GM19025 (cell line): ENCODE measurements around the gene MIEF2.
A peak's percentile ranks its signal among the peaks of the same experiment; 100 is the strongest.

Experiments
- ATAC-seq: cut with Tn5 transposase; IDR thresholded peaks from one replicate; pipeline ENCODE4 v1.9.1; 2021; ENCODE audit warnings: mild to moderate bottlenecking, low read depth, moderate library complexity; ENCODE audit not compliant: unreplicated experiment

Gene MIEF2

DNA sequence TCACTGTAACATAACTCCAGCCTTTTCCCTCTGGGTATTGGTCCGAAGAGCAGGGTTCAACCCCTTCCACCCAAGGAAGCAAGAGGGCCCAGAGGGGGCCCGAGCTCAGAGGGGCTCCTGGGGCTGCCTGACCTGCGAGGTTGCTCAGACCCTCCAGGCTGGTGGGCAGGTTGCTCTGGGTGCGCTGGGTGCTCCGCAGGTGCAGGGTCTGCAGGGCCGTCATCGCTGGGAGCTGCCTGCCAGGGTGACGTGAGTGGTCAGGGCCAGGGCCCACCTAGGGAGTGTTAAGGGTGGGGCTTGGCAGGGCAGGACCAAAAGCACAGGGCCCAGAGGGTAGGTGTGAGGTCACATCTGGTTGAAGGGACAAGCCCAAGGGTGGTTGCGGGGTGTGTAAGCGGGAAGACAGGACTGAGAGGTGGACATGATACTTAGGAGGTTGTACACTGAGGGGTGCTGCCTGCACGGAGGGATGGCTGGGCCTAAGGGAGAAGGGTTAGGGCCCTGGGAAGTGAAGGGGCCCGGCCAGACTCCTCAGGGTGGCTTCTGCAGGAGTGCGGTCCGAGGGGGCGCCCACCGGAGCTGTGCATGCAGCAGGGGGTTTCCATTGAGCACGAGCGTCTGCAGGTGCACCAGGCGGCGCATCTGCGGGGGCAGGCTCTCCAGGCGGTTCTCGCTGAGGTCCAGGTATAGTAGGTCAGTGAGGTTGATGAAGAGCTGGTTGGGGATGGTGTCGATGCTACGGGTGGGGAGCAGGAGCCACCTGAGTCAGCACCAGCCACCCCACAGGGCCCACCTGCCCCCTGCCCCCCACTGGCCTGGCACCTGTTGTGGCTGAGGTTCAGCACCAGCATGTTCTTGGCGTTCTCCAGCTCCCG is 6.3 kb upstream of the MIEF2 start:
- ATAC-seq: no peak

DNA sequence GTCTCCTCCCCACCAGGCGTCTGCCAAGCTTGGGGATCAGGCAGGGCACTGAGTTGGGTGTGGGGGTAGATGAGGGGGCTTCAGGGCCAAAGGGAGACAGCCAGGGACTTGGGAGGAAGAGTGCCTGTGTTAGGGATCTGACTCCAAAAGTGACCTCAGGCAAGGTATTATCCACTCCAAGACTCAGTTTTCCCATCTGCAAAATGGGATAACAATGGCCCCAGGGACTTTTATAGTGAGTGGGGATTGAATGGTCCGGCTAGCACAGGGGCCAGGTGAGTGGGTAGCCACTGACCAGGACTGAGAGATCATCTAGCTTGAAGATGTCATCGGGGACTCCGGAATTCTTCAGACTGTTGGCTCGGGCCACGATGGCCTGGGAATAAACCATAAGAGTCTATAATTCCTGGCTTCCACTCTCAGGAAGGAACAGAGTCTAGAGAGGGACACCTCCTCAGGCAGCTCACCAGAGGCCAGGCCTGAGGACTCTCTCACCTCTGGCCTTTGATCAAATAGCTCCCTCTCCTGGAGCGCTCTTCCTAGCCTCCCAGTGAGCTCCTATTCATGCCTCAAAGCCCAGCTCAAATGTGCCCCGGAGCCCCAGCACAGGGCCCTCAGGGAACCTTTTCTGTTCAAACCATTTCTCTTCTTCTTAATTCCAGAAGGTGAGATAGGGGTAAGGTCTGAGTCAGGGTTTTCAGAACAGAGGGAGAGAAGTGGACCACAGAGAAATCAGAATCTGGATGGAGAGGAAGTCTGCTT is 5.4 kb upstream of the MIEF2 start:
- ATAC-seq: no peak

DNA sequence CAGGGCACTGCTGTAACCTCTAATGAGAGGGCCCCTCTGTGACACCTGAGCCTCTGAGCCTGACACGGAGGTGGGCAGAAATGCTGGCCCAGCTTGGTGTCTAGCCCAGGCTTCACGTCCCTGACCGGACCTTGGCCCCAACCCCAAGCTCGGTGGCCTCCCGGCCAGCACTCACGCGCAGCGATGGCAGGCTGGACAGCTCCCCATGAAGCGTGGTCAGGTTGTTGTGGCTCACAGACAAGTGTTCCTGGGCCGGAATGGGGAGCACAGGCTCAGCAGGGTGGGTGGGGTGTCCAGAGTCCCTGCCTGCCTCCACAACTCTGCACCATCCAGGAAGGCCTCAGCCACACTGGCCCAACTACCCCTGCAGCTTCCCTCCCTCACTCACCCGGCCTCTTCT is 4.1 kb upstream of the MIEF2 start:
- ATAC-seq: no peak

DNA sequence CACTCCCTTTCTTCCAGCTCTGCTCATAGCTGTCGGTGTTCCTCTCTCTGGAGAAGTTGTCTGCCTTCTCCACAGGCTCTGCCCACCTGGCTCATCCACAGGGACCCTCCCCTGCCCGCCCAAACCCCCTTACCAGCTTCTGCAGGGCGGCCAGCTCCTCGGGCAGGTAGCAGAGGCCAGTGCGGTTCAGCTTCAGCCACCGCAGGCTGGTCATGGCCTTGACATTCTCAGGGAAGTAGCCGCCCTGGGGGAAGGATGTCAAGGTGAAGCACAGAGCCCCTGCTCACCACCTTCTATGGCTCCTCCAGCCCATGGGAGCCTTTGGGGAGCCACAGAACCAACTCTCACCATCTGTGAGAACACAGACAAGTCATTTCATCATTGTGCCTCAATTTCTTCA is 3.7 kb upstream of the MIEF2 start:
- ATAC-seq: no peak

DNA sequence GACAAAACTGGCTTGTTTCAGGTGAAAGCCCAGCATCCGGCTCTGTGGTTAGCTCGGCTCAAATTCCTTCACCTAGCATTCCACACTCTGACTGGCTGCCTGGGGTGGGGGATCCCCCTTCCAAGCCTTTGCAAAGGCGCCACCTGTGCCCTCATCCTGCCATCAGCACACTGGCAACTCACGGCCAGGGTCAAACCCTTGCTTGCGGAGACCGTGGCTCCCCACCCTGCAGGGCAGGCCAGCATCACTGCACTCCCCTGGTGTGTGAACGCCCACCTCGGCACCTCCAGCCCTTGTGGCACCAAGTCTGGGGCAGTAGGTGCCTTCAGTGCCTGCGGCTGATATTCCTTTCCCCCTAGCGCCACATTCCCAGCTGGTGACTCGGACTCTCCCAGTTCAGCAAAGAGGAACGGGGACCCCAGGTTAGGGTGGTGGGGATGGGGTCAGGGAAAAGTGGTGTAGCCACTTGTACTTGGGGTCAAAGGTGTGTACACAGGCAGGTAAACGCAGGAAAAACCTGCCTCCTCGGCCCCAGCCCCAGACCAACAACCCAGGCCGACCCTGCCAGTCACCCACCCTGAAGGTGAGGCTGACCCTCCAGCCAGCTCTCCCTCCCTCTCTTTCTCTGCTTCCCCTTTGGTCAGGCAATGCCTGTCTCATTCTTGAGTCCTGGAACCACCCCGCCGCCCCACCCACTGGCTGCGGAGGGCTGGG is 3.0 kb upstream of the MIEF2 start:
- ATAC-seq: no peak

DNA sequence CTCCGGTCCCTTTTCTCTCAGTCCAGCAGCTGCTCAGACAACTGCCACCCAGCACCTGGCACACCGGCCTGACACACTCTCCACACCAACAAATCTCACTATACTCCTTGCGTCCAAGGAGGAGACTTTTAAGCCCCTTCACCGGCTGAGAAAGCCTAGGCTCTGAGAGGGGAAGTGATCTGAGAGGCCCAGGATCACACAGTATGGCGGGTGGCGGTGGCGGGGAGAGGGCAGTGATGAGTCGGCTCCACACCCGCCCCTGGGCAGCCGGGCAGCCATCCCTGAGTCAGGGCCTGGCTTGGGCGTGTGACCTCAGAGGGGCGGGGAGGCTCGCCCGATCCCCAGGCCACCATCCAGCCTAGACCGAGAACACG is 2.5 kb upstream of the MIEF2 start:
- ATAC-seq: peak; percentile 28

DNA sequence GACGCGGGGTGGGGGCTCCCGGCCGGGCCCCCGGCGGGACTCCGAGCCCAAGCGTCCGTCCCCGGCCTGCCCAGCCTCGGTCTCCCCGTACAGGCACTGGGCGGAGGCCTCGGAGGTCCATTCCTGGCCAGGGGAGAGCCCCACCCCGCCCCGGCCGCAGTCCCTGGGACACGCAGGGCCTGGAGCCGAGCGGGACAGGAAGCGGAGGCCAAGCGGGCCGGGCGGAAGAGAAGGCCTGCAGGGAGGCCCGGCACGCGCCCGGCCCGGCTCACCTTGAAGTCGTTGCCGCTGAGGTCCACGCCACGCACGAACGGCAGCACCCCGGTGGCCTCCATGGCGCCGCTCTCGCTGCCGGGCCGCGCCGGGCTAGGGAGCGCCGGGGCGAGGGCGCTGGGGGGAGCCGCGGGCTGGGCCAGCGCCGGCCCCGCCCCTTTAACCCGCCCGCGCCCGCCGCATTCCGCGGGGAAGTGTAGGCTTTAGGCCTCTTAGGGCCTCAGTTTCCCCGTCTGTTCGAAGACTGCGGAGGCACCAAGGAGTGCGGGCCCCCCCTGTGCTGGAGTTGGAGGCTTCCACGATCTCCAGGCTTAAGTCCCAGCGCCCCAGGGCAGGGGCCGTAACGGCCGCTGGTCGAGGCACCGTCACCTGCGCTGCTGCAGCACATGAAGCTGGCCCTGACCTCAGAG is 2.0 kb upstream of the MIEF2 start, which contains the start of gene FLII:
TSS of gene FLII (minus strand) at position 383 of the 683 bp plus-strand sequence. CDS start at position 335, 48 bp downstream.
- ATAC-seq: peak; percentile 29

DNA sequence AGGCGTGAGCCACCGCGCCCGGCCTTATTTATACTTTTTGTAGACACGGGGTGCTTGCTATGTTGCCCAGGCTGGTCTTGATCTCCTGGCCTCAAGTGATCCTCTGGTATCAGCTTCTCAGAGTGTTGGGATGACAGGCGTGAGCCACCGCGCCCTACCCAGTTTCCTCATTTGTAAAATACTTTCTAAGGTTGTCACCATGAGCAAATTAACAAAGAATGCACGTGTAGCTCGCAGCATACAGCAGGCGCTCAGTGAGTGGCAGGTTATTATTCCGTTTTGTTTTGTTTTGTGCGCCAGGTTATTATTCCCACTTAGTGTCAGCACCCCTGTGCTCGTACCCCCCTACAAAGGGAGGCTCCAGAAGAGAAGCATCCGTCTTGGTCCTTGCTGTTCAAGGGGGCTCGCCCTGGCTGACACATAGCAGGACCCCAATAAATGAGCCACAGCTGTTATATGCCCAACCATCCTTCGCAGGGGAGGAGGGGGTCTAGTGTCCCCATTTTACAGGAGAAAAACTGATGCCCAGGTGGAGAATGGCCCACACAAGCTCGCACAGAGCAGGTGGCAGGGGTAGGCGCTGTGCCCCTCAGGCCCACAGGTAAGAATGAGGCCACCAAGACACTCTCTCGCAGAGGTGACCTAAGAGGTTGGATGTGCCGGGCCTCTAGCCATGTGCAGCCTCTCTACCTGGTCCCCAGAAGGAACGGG is 686 bp upstream of the MIEF2 start:
- no peak for ATAC-seq

DNA sequence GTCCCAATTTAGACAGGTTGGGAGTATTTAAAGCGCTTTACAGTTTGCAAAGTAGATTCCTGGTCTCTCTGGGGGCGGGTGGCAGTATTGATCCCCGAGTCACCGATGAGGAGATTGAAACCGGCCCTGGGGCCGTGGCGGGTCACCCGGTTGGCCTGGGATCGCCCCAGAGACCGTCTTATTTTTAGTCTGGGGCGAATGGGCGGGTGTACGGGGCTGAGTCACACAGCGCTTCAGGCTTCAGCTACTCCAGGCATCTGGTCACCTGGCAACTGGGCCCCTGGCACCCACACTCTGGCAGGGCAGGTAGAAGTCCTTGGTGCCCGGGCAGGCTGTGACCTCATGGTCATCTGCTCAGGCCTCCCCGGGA is 669 bp downstream of the MIEF2 start:
- ATAC-seq: no peak

DNA sequence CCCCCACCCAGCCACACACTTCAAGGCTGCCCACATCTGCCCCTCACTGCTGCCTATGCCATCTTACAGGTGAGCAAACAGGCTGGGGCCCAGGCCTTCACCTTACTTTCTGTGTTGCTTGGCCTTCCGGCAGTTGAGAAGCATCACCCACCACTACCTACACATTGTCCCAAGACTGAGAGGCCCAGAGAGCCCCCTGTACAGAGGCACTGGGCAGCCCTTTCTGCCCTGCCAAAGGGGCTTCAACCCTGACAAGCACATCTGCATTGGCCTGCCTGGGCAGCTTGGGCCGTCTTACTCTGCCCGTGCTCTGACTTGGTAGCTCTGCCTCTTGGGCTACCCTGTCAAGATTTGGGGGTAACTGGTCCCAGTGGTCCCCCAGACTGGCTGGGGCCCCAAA is 1.2 kb downstream of the MIEF2 start:
- ATAC-seq: no peak

DNA sequence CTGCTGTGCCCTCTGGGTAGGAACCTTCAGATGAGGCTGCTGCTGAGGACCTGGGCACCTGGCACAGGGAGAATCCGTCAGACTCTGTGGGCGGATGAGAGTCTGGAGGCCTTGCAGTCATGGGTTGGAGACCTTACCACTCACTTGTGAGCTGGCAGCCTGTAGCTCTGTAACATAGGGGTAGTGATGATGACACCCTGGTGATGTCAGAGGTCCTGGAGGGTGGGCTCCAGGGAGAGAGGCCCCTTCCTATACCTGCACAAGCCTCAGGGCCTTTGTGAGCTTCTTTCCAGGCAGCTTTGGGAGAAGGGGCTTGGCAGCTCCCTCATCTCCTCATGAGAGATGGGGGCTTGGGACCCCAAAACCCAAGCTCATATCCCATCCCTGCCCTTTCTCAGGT is 1.6 kb downstream of the MIEF2 start:
- ATAC-seq: no peak

DNA sequence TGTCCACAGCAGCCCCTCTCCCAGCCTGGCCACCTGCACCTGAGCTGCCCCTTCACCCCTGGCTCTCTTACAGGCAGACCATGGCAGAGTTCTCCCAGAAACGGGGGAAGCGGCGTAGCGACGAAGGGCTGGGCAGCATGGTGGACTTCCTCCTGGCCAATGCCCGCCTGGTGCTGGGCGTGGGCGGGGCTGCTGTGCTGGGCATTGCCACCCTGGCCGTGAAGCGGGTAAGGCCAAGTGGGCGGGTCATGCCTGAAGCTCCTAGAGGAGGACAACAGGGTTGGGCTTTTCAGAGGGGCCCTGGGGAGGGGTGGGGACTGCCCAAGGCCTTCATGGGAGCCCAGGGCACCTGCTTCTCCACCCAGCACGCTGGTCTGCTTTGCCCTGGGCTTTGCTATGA is 2.2 kb downstream of the MIEF2 start:
- no peak for ATAC-seq

DNA sequence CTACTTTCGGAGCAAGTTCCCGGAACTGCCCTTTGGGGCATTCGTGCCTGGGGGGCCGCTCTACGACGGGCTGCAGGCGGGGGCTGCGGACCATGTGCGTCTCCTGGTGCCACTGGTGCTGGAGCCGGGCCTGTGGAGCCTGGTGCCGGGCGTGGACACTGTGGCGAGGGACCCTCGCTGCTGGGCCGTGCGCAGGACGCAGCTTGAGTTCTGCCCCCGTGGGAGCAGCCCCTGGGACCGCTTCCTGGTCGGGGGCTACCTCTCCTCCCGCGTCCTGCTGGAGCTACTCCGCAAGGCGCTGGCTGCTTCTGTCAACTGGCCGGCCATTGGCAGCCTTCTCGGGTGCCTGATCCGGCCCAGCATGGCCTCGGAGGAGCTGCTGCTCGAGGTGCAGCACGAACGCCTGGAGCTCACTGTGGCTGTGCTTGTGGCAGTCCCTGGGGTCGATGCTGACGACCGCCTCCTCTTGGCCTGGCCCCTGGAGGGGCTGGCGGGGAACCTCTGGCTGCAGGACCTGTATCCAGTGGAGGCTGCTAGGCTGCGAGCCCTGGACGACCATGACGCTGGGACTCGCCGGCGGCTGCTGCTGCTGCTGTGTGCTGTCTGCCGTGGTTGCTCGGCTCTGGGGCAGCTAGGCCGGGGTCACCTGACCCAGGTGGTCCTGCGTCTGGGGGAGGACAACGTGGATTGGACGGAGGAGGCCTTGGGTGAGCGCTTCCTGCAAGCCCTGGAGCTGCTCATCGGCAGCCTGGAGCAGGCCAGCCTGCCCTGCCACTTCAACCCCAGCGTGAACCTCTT is 3.6 kb downstream of the MIEF2 start:
- ATAC-seq: no peak

DNA sequence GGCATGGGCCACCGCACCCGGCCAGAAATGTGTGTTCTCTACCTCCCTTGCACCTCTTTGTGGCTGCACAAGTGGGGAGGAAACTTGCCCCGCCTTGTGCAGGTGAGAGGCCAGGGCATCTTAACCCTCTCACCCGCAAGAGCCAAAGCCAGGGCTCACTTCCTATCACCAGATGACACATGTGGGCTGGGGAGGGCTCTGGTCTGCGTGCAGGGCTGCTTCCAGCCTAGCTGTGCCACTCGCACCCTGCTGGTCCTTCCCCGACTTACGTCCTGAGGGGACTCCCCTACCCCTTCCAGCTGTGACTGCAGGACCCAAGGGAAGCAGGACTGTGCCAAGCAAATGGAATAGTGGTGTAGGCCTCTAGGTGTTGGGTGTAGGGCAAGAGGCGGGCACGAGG is 6.9 kb downstream of the MIEF2 start:
- ATAC-seq: no peak

DNA sequence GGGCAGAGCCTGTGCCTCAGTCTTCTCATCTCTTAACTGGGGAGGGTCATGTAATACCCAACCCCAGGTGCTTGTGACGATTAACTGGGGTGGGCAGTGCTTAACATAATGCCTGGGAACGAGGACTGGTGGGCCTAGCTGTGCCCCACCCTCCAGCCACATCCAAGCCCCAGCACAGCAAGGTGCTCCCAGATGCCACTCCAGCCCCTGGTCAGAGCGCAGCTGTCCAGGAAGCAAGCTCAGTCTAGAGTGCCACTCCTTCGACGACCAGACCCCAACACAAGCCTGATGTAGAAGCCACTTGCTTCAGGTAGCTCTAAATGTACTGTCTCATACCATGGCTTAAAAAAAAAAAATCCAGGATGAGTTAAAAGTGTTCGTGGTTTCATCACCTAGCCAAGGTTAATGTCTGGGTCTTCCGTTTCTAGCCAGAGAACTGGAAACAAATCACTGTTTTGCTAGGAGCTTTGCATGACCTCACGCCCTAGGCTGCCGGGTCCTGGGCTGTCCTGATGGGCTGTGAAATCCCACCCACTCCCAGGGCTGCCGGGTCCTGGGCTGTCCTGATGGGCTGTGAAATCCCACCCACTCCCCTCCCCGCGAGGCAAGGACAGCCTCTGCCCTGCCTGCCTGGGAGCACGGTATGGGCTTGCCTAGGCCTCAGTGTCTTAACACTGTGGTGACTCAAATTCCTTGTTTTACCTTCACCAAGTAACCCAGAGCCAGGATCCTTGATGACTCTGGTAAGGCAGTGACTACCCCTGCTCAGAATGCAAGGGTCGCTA is 7.7 kb downstream of the MIEF2 start:
- ATAC-seq: no peak

DNA sequence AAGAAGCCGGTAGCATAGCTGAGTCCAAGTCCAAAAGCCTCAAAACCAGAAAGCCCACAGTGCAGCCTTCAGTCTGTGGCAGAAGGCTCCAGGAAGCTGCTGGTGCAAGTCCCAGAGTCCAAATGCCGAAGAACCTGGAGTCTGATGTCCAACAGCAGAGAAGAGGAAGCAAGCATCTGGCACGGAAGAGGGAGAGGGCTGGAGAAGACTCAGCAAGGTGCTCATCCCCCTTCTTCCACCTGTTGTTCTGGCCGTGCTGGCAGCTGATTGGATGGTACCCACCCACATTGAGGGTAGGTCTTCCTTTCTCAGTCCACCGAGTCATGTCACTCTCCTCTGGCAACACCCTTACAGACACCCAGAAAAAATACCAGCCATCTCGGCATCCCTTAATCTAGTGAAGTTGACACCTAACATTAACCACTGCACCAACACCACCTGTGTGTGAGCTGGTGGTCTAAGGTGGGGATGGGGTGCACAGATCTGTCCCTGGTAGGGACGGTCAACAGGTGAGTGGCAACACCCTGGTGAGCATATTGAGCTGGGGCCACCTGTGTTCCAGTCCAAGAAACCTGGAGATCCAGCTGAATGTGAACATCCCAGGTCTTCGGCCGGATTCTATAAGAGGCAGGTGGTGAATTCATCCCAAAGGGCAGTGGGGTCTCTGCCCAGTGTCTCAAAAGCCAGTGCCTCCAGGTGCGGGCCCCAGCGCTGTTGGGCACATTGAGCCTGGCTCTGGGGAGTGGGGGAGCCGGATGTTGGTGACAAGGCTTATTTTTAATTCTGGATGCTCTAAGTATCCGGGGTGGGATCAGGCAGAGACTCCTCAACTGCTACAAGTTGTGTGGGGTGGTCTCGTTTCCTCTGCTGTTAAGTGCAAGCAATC is 9.8 kb downstream of the MIEF2 start:
- ATAC-seq: no peak

DNA sequence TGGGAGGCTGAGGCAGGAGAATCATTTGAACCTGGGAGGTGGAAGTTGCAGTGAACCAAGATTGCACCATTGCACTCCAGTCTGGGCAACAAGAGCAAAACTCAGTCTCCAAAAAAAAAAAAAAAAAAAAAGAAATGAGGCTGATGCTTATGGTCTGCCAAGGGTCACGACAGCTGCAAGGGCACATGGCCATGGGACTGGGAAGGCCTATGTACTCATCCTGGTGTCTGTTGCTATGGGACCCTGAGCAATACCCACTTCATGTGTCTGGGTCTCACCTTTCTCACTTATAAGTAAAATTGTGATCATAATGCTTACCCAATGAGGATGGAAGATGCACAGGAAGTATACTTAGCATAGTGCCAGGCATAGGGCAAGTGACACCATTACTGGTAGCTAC is 16.6 kb downstream of the MIEF2 start:
- no peak for ATAC-seq

DNA sequence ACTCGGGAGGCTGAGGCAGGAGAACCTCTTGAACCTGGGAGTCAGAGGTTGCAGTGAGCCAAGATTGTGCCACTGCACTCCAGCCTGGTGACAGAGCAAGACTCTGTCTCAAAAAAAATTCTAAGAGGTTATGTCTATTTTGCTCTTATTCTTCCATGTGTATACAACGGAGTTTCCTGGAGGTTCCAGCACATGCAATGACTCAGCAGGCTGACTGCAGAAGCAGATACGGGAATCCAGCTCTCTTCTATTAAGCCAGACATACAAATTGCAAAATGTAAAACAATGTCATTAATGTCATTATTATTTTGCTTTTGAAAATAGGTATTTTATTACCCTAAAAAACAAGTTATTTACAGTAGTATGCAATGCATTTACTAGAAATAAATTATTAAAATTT is 18.4 kb downstream of the MIEF2 start:
- ATAC-seq: no peak
